K562 (cell line): Measurements from ENCODE around the gene FANCC. TPM values are rescaled to one million over a fixed set of nuclear protein-coding genes. Genes with fewer than 3 reads are reported as not detected.

Experiments used
- BRF1 ChIP-seq: IDR thresholded peaks from 3 replicates; pipeline ENCODE4 v1.6.1; 2011; ENCODE audit warnings: borderline replicate concordance, mild to moderate bottlenecking; ENCODE audit not compliant: insufficient read length; ENCODE audit errors: extremely low read depth
- FOXK1 ChIP-seq: sonication (generic); formaldehyde crosslinking; IDR thresholded peaks from 2 replicates; pipeline ENCODE4 v1.8.0; 2022; ENCODE audit warnings: missing genetic modification reagents, mild to moderate bottlenecking, borderline replicate concordance
- MXD1 ChIP-seq: fragments of 250-450 bp; sonication (Bioruptor Pico); IDR thresholded peaks from 2 replicates; pipeline ENCODE4 v1.8.0; 2021; ENCODE audit warnings: borderline replicate concordance, mild to moderate bottlenecking, moderate library complexity; ENCODE audit not compliant: poor library complexity, severe bottlenecking
- NCOR1 ChIP-seq: fragments of 450-650 bp; IDR thresholded peaks from 2 replicates; pipeline ENCODE4 v1.6.1; 2016; ENCODE audit warnings: mild to moderate bottlenecking, moderate library complexity
- POLR2AphosphoS5 ChIP-seq: IDR thresholded peaks from 2 replicates; pipeline ENCODE4 v1.6.1; 2011; ENCODE audit warnings: mild to moderate bottlenecking, low read depth, low read length, moderate library complexity; ENCODE audit not compliant: control insufficient read depth, insufficient read depth
- RCOR1 ChIP-seq, 2 experiments: IDR thresholded peaks; 2 replicates each; pipeline ENCODE4 v1.6.1; 2012; ENCODE audit warnings: low read depth in 2 of 2, low read length in 2 of 2, borderline replicate concordance in 1 of 2, improper control_type of control experiment in 1 of 2
- SMARCE1 ChIP-seq: fragments of 450-650 bp; IDR thresholded peaks from 2 replicates; pipeline ENCODE4 v1.7.1; 2016; ENCODE audit warnings: mild to moderate bottlenecking
- ZNF57 ChIP-seq: fragments of 450-650 bp; formaldehyde crosslinking; IDR thresholded peaks from 2 replicates; pipeline ENCODE4 v1.4.0; 2020; ENCODE audit warnings: mild to moderate bottlenecking, moderate library complexity
- polyA plus RNA-seq, 8 experiments: library from polyadenylated mRNA; depleted of rRNA in 4 of 8; stranded (reverse) in 5 of 8; unstranded in 3 of 8; fragments of >200 nt; fragmentation: Nextera tagmentation in 2 of 8; fragmentation: Illumina TruSeq in 1 of 8; extraction: Ambion mirVana in 2 of 8; extraction: Trizol in 1 of 8; gene quantifications; 2 replicates each; pipeline versions ENCODE4 v1.2.1 to v1.2.3, GENCODE V29; 2011 to 2014; ENCODE audit warnings: inconsistent platforms in 1 of 8, missing spikeins in 1 of 8
- total RNA-seq, 7 experiments: library from RNA; depleted of rRNA in 6 of 7; stranded (reverse); fragments of >200 nt in 6 of 7; fragmentation: Illumina TruSeq in 2 of 7; extraction: Trizol in 2 of 7; gene quantifications; 2 replicates each; pipeline versions ENCODE4 v1.2.1 to v1.2.3, GENCODE V29; 2011 to 2021; ENCODE audit warnings: low replicate concordance in 1 of 7
- TF ChIP-seq, protein P1 (sequence below), 2 experiments: fragments of 450-650 bp; formaldehyde crosslinking in 1 of 2; IDR thresholded peaks; 2 replicates each; pipeline versions ENCODE4 v1.4.0 to v1.6.1; 2014 to 2020; ENCODE audit warnings: mild to moderate bottlenecking in 2 of 2, borderline replicate concordance in 1 of 2, low read depth in 1 of 2
- TF ChIP-seq, protein P2 (sequence below): fragments of 450-650 bp; IDR thresholded peaks from 2 replicates; pipeline ENCODE4 v1.6.1; 2016
- TF ChIP-seq, protein P3 (sequence below): sonication (generic); formaldehyde crosslinking; IDR thresholded peaks from 2 replicates; pipeline ENCODE4 v1.8.1; 2023; ENCODE audit warnings: mild to moderate bottlenecking, missing genetic modification reagents
- TF ChIP-seq, protein P4 (sequence below), 2 experiments: IDR thresholded peaks in 1 of 2; conservative IDR thresholded peaks in 1 of 2; 2 replicates each; pipeline ENCODE4 v1.6.1; 2016; ENCODE audit warnings: low read depth in 2 of 2, mild to moderate bottlenecking in 1 of 2, missing compliant biosample characterization in 1 of 2, missing genetic modification characterization in 1 of 2, moderate library complexity in 1 of 2

FANCC gene
- total and polyA plus RNA-seq, 9 of the 15 experiments (the other 6 are each of a cell fraction or from before 2014, with no cell fraction given): 4.6 to 18.4 (median 14.2) TPM

DNA sequence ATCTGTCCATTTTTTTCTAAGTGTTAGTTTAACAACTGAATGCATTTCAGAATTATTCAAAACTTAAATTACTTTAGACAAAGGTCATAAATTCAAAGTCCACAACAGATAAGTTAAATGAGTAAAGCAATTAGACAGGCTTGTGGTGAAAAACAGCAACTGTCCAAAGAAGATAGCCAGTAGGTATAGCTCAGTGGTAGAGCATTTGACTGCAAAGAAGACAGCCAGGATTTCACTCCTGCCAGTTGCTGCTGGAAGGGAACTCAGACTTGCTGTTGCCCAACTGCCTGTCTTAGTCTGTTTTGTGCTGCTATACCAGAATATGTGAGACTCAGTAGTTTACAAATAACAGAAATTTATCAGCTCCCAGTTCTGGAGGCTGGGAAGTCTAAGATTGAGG, 10.0 kb downstream of the FANCC start (continued):
- TF ChIP-seq BRF1 (no peak), MXD1 (CRISPR knock-in tag) (no peak), SMARCE1 (peak; percentile 52), RCOR1 (IDR thresholded peaks at IDR 0.05; ENCODE audit: borderline replicate concordance in 1 of 2, low read depth in 2 of 2, low read length in 2 of 2) (no peak), ZNF57 (CRISPR knock-in tag) (no peak), POLR2AphosphoS5 (0 out of 2 replicates have a peak, but pooled peaks have one; percentile 30), FOXK1 (CRISPR knock-in tag) (no peak), NCOR1 (peak; percentile 48; the same call in 1 of the 2 replicates)
- TF ChIP-seq, protein P1, sequence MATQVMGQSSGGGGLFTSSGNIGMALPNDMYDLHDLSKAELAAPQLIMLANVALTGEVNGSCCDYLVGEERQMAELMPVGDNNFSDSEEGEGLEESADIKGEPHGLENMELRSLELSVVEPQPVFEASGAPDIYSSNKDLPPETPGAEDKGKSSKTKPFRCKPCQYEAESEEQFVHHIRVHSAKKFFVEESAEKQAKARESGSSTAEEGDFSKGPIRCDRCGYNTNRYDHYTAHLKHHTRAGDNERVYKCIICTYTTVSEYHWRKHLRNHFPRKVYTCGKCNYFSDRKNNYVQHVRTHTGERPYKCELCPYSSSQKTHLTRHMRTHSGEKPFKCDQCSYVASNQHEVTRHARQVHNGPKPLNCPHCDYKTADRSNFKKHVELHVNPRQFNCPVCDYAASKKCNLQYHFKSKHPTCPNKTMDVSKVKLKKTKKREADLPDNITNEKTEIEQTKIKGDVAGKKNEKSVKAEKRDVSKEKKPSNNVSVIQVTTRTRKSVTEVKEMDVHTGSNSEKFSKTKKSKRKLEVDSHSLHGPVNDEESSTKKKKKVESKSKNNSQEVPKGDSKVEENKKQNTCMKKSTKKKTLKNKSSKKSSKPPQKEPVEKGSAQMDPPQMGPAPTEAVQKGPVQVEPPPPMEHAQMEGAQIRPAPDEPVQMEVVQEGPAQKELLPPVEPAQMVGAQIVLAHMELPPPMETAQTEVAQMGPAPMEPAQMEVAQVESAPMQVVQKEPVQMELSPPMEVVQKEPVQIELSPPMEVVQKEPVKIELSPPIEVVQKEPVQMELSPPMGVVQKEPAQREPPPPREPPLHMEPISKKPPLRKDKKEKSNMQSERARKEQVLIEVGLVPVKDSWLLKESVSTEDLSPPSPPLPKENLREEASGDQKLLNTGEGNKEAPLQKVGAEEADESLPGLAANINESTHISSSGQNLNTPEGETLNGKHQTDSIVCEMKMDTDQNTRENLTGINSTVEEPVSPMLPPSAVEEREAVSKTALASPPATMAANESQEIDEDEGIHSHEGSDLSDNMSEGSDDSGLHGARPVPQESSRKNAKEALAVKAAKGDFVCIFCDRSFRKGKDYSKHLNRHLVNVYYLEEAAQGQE (IDR thresholded peaks at IDR 0.05; ENCODE audit: borderline replicate concordance): no peak
- TF ChIP-seq, protein P1 (CRISPR knock-in tag; IDR thresholded peaks at IDR 0.05; ENCODE audit: low read depth): no peak
- TF ChIP-seq, protein P2, sequence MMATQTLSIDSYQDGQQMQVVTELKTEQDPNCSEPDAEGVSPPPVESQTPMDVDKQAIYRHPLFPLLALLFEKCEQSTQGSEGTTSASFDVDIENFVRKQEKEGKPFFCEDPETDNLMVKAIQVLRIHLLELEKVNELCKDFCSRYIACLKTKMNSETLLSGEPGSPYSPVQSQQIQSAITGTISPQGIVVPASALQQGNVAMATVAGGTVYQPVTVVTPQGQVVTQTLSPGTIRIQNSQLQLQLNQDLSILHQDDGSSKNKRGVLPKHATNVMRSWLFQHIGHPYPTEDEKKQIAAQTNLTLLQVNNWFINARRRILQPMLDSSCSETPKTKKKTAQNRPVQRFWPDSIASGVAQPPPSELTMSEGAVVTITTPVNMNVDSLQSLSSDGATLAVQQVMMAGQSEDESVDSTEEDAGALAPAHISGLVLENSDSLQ: peak; percentile 48
- TF ChIP-seq, protein P3, sequence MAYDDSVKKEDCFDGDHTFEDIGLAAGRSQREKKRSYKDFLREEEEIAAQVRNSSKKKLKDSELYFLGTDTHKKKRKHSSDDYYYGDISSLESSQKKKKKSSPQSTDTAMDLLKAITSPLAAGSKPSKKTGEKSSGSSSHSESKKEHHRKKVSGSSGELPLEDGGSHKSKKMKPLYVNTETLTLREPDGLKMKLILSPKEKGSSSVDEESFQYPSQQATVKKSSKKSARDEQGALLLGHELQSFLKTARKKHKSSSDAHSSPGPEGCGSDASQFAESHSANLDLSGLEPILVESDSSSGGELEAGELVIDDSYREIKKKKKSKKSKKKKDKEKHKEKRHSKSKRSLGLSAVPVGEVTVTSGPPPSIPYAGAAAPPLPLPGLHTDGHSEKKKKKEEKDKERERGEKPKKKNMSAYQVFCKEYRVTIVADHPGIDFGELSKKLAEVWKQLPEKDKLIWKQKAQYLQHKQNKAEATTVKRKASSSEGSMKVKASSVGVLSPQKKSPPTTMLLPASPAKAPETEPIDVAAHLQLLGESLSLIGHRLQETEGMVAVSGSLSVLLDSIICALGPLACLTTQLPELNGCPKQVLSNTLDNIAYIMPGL: no peak
- TF ChIP-seq, protein P4, sequence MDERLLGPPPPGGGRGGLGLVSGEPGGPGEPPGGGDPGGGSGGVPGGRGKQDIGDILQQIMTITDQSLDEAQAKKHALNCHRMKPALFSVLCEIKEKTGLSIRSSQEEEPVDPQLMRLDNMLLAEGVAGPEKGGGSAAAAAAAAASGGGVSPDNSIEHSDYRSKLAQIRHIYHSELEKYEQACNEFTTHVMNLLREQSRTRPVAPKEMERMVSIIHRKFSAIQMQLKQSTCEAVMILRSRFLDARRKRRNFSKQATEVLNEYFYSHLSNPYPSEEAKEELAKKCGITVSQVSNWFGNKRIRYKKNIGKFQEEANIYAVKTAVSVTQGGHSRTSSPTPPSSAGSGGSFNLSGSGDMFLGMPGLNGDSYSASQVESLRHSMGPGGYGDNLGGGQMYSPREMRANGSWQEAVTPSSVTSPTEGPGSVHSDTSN (CRISPR knock-in tag; IDR thresholded peaks at IDR 0.05; ENCODE audit: low read depth): no peak
- TF ChIP-seq, protein P4 (tag; conservative IDR thresholded peaks at IDR 0.05; ENCODE audit: low read depth): peak; percentile 77
